B cell (primary cell): ENCODE results near the gene SLC38A5. TPM values are rescaled to one million over a fixed set of nuclear protein-coding genes. Genes with fewer than 3 reads are reported as not detected.
"Not testable (repeated sequence)": the region's sequence is repeated elsewhere in the genome, so short reads cannot be mapped to it uniquely, and the experiment has no call there.

Source experiments
- ATAC-seq: fragments of 200-7000 bp; cut with Tn5 transposase; one replicate; pipeline ENCODE4 v1.10.0; 2021; ENCODE audit warnings: low read depth, mild to moderate bottlenecking, moderate number of reproducible peaks, moderate library complexity
- CTCF ChIA-PET: fragments of 350-600 bp; sonication (Branson Sonifier 250); formaldehyde crosslinking; loops from one replicate; lab custom pipeline; 2021; ENCODE audit warnings: antibody characterized with exemption, inconsistent platforms; lab: Charles Lee
- POLR2A ChIA-PET: fragments of 350-600 bp; sonication (Branson Sonifier 250); formaldehyde crosslinking; loops from one replicate; lab custom pipeline; 2021; ENCODE audit warnings: antibody characterized with exemption; lab: Charles Lee
- DNase-seq: peaks from one replicate; pipeline ENCODE4 v3.0.0; 2013
- H2AFZ ChIP-seq: 2 replicates; pipeline ENCODE4 v1.6.1; 2012; ENCODE audit warnings: mild to moderate bottlenecking, low read depth, low read length; ENCODE audit not compliant: insufficient read depth, poor library complexity, severe bottlenecking
- H3K27ac ChIP-seq, 2 donors: 1 replicate in 1 of 2; 2 replicates in 1 of 2; pipeline ENCODE4 v1.5.1; 2012 to 2013; ENCODE audit warnings: low read length in 2 of 2, mild to moderate bottlenecking in 2 of 2, moderate library complexity in 1 of 2
- H3K27me3 ChIP-seq, 4 experiments: fragments of 200-600 bp in 1 of 4; sonication (generic) in 1 of 4; replicated peaks in 1 of 4; 1 replicate in 2 of 4; 2 replicates in 2 of 4; pipeline versions ENCODE4 v1.6.1 to v1.7.0; 2013 to 2016; ENCODE audit warnings: low read length in 3 of 4, mild to moderate bottlenecking in 2 of 4, mixed read lengths in 1 of 4, moderate library complexity in 1 of 4; ENCODE audit not compliant: insufficient read depth in 4 of 4, control insufficient read depth in 3 of 4; ENCODE audit errors: control extremely low read depth in 1 of 4
- H3K36me3 ChIP-seq, 2 experiments: replicated peaks in 1 of 2; 1 replicate in 1 of 2; 2 replicates in 1 of 2; pipeline versions ENCODE4 v1.6.1 to v1.7.1; 2013; ENCODE audit warnings: low read length in 1 of 2; ENCODE audit not compliant: insufficient read depth in 2 of 2, control insufficient read depth in 1 of 2; ENCODE audit errors: control extremely low read depth in 1 of 2, extremely low read depth in 1 of 2
- H3K4me1 ChIP-seq, 2 donors: fragments of 200-600 bp in 1 of 2; sonication (generic) in 1 of 2; 1 replicate in 1 of 2; 2 replicates in 1 of 2; pipeline versions ENCODE4 v1.5.1 to v1.6.1; 2013 to 2017; ENCODE audit warnings: low read length in 2 of 2; ENCODE audit not compliant: control insufficient read depth in 2 of 2, insufficient read depth in 2 of 2
- H3K4me2 ChIP-seq: replicated peaks from 2 replicates; pipeline ENCODE3; 2012; ENCODE audit warnings: mild to moderate bottlenecking, low read depth, low read length; ENCODE audit not compliant: poor library complexity, severe bottlenecking
- H3K4me3 ChIP-seq, 5 experiments: fragments of 200-600 bp in 1 of 5; sonication (generic) in 1 of 5; 1 replicate in 3 of 5; 2 replicates in 2 of 5; pipeline versions ENCODE4 v1.5.1 to v1.7.0; 2011 to 2016; ENCODE audit warnings: low read length in 4 of 5, mild to moderate bottlenecking in 4 of 5, low read depth in 2 of 5, control low read depth in 1 of 5, moderate library complexity in 1 of 5; ENCODE audit not compliant: insufficient read depth in 1 of 5; ENCODE audit errors: control extremely low read depth in 1 of 5, extremely low read depth in 1 of 5
- H3K79me2 ChIP-seq: fragments of 200-600 bp; sonication (generic); one replicate; pipeline ENCODE4 v1.6.0; 2016; ENCODE audit warnings: low read length; ENCODE audit not compliant: control insufficient read depth, insufficient read depth
- H3K9ac ChIP-seq: fragments of 200-600 bp; sonication (generic); 2 replicates; pipeline ENCODE4 v1.6.1; 2017; ENCODE audit warnings: mild to moderate bottlenecking, low read length, moderate library complexity
- H3K9me3 ChIP-seq, 3 donors: one replicate each; pipeline versions ENCODE4 v1.6.1 to v1.7.1; 2013; ENCODE audit warnings: low read length in 2 of 3; ENCODE audit not compliant: control insufficient read depth in 2 of 3, insufficient read depth in 1 of 3; ENCODE audit errors: control extremely low read depth in 1 of 3
- H4K20me1 ChIP-seq: 2 replicates; pipeline ENCODE4 v1.6.0; 2012; ENCODE audit warnings: mild to moderate bottlenecking, low read length; ENCODE audit not compliant: insufficient read depth, control insufficient read depth, poor library complexity, severe bottlenecking
- H3K27ac Mint-ChIP-seq: one replicate; pipeline ENCODE4 v1.8.0; 2021; ENCODE audit warnings: mixed read lengths
- H3K27me3 Mint-ChIP-seq: one replicate; pipeline ENCODE4 v1.8.0; 2021; ENCODE audit warnings: mixed read lengths
- H3K4me1 Mint-ChIP-seq: one replicate; pipeline ENCODE4 v1.8.0; 2021; ENCODE audit warnings: mixed read lengths
- H3K4me3 Mint-ChIP-seq: one replicate; pipeline ENCODE4 v1.8.0; 2021; ENCODE audit warnings: mixed read lengths
- H3K9me3 Mint-ChIP-seq: one replicate; pipeline ENCODE4 v1.8.0; 2022; ENCODE audit warnings: mixed read lengths; ENCODE audit not compliant: insufficient read depth
- CTCF ChIP-seq: fragments of 200-600 bp; IDR thresholded peaks from one replicate; pipeline ENCODE4 v1.8.0; 2022; ENCODE audit warnings: antibody characterized with exemption, mild to moderate bottlenecking
- EZH2 ChIP-seq: IDR thresholded peaks from 2 replicates; pipeline ENCODE4 v1.6.1; 2012; ENCODE audit warnings: borderline replicate concordance, low read depth, mild to moderate bottlenecking, moderate library complexity, low read length; ENCODE audit not compliant: insufficient read depth, poor library complexity, severe bottlenecking
- WGBS: methylation state at CpG from one replicate; pipeline ENCODE4 v1.1.5; 2013; ENCODE audit warnings: missing lambda C conversion rate; ENCODE audit not compliant: insufficient coverage; 5-methylcytosine and 5-hydroxymethylcytosine counted together
- intact Hi-C: fragments of 100-400 bp; cut with micrococcal nuclease; formaldehyde crosslinking; loops from one replicate; pipeline ENCODE4 v1.10.0; 2022
- polyA plus RNA-seq: library from polyadenylated mRNA; depleted of rRNA; stranded (reverse); fragments of >200 nt; gene quantifications from 2 replicates; pipeline ENCODE4 v1.2.3, GENCODE V29; 2012
- total RNA-seq, 2 donors: library from RNA; stranded (reverse); fragments of 120-200 nt in 1 of 2; gene quantifications; 1 replicate in 1 of 2; 2 replicates in 1 of 2; pipeline versions ENCODE4 v1.2.3 to v1.2.4, GENCODE V29; 2013 to 2022

Gene SLC38A5
- total and polyA plus RNA-seq, 2 donors (not counting 1 experiment from before 2014, with no cell fraction given), result 14.8 to 21.6 TPM

- Mint-ChIP-seq H3K27ac (no peak overlapping the region), H3K4me3 (no peak overlapping the region), H3K27me3 (no peaks in the 10 kb centered on the region), H3K4me1 (no peaks in the 10 kb centered on the region), H3K9me3 (no peaks in the 10 kb centered on the region)
- POLR2A ChIA-PET, result no interaction called here
- intact Hi-C loops, result no loop called here
- no peaks in the 10 kb centered on the region for H3K27me3 ChIP-seq
- H3K36me3 ChIP-seq, result no peaks in the 10 kb centered on the region
- no peaks in the 10 kb centered on the region for H3K4me1 ChIP-seq
- no peak overlapping the region for H3K4me2 ChIP-seq
- no peak overlapping the region for H3K9ac ChIP-seq
- H3K4me3 ChIP-seq, result no peak overlapping the region
- H3K9me3 ChIP-seq, result no peaks in the 10 kb centered on the region
- no peak overlapping the region for H2AFZ ChIP-seq
- no peak overlapping the region for H3K27ac ChIP-seq
- no peak for DNase-seq
- CTCF ChIA-PET, result no interaction called here
- no peak for ATAC-seq
- TF ChIP-seq CTCF, result no peak
- no peak for TF ChIP-seq EZH2
- no peaks in the 10 kb centered on the region for H4K20me1 ChIP-seq
- no CpG with 5 or more reads among the region's 4 CpGs for WGBS
- H3K79me2 ChIP-seq, result no peaks in the 10 kb centered on the region
These were observed 18.4 kb downstream of the SLC38A5 start for GRCh38 chrX:48451708-48452107.

GRCh38 chrX:48450076-48450475 is 20.0 kb downstream of the SLC38A5 start:
- POLR2A ChIA-PET, result no interaction called here
- Histone ChIP-seq H3K4me3 (no peak overlapping the region), H3K79me2 (no peaks in the 10 kb centered on the region), H3K4me2 (no peak overlapping the region), H3K4me1 (no peaks in the 10 kb centered on the region), H3K36me3 (no peaks in the 10 kb centered on the region), H3K9me3 (no peaks in the 10 kb centered on the region), H3K27me3 (no peaks in the 10 kb centered on the region), H3K9ac (no peak overlapping the region), H2AFZ (no peak overlapping the region), H4K20me1 (no peaks in the 10 kb centered on the region), H3K27ac (no peak overlapping the region)
- Mint-ChIP-seq H3K27ac (no peak overlapping the region), H3K4me1 (no peaks in the 10 kb centered on the region), H3K27me3 (peaks cover 3% of the 10 kb centered on the region), H3K4me3 (no peak overlapping the region), H3K9me3 (no peaks in the 10 kb centered on the region)
- ATAC-seq, result no peak
- no peak for DNase-seq
- TF ChIP-seq CTCF (no peak), EZH2 (no peak)
- intact Hi-C loops, result no loop called here
- CTCF ChIA-PET, result no interaction called here

GRCh38 chrX:48447201-48447600 is 22.9 kb downstream of the SLC38A5 start:
- H3K36me3 ChIP-seq, H3K27me3 Mint-ChIP-seq: not testable (repeated sequence)

More at GRCh38 chrX:48447201-48447600, 22.9 kb downstream of the SLC38A5 start:
- CTCF ChIA-PET, POLR2A ChIA-PET, H3K27ac ChIP-seq, H3K27me3 ChIP-seq, ATAC-seq, H2AFZ ChIP-seq, H3K4me2 ChIP-seq, intact Hi-C loops, H3K27ac Mint-ChIP-seq, H3K9ac ChIP-seq, DNase-seq, H3K9me3 Mint-ChIP-seq, H3K9me3 ChIP-seq, H3K4me1 ChIP-seq, H3K4me3 Mint-ChIP-seq, H3K4me3 ChIP-seq, H4K20me1 ChIP-seq, H3K4me1 Mint-ChIP-seq, H3K79me2 ChIP-seq: not testable (repeated sequence)
- WGBS, result no CpG with 5 or more reads among the region's 6 CpGs
